Type B pancreatic cell (in vitro differentiated cells): ENCODE data around the gene MXRA7. TPM values are rescaled to one million over a fixed set of nuclear protein-coding genes. Genes with fewer than 3 reads are reported as not detected.
"Not testable (repeated sequence)": the region's sequence is repeated elsewhere in the genome, so short reads cannot be mapped to it uniquely, and the experiment has no call there.

ENCODE experiments used
- DNase-seq: peaks from one replicate; pipeline ENCODE4 v3.0.0; 2021; ENCODE audit warnings: mixed read lengths; ENCODE audit not compliant: unreplicated experiment; ENCODE audit errors: extremely low spot score
- H3K27ac Mint-ChIP-seq: 2 replicates; pipeline ENCODE4 v1.8.0; 2021; ENCODE audit warnings: mild to moderate bottlenecking, mixed read lengths
- H3K27me3 Mint-ChIP-seq: 2 replicates; pipeline ENCODE4 v1.8.0; 2021; ENCODE audit warnings: mixed read lengths
- H3K36me3 Mint-ChIP-seq: 2 replicates; pipeline ENCODE4 v1.8.0; 2021; ENCODE audit warnings: mixed read lengths
- H3K4me1 Mint-ChIP-seq: one replicate; pipeline ENCODE4 v1.8.0; 2021; ENCODE audit warnings: mixed read lengths; ENCODE audit not compliant: unreplicated experiment
- H3K4me3 Mint-ChIP-seq: 2 replicates; pipeline ENCODE4 v1.8.0; 2021; ENCODE audit warnings: mild to moderate bottlenecking, mixed read lengths
- H3K9me3 Mint-ChIP-seq: 2 replicates; pipeline ENCODE4 v1.8.0; 2021; ENCODE audit warnings: mixed read lengths
- CTCF ChIP-seq: fragments of 200-600 bp; sonication (generic); conservative IDR thresholded peaks from 2 replicates; pipeline ENCODE4 v1.5.0; 2021; ENCODE audit warnings: antibody characterized with exemption, mild to moderate bottlenecking
- total RNA-seq: library from RNA; stranded (reverse); gene quantifications from 2 replicates; pipeline ENCODE4 v1.2.1, GENCODE V29; 2021; ENCODE audit warnings: low replicate concordance

Gene MXRA7
- total RNA-seq, 1 donor from 2014 or later: 75.0 TPM

- Mint-ChIP-seq H3K4me3 (no peak overlapping the region), H3K9me3 (no peaks in the 10 kb centered on the region), H3K27ac (no peak overlapping the region), H3K27me3 (no peaks in the 10 kb centered on the region), H3K36me3 (peaks cover 20% of the 10 kb centered on the region), H3K4me1 (peaks cover 3% of the 10 kb centered on the region)
- no peak for TF ChIP-seq CTCF
- DNase-seq: no peak
Measured at GRCh38 chr17:76752006-76752405, 41.2 kb upstream of the MXRA7 start.

GRCh38 chr17:76751416-76751993 is 40.7 kb upstream of the MXRA7 start:
- Mint-ChIP-seq H3K27ac (no peak overlapping the region), H3K36me3 (peaks cover 19% of the 10 kb centered on the region), H3K27me3 (no peaks in the 10 kb centered on the region), H3K9me3 (no peaks in the 10 kb centered on the region), H3K4me3 (no peak overlapping the region), H3K4me1 (peaks cover 3% of the 10 kb centered on the region)
- TF ChIP-seq CTCF: no peak
- DNase-seq: no peak

- Mint-ChIP-seq H3K36me3 (peaks cover 36% of the 10 kb centered on the region), H3K4me1 (peaks cover 3% of the 10 kb centered on the region), H3K9me3 (no peaks in the 10 kb centered on the region), H3K4me3 (no peak overlapping the region), H3K27ac (no peak overlapping the region), H3K27me3 (no peaks in the 10 kb centered on the region)
- no peak for DNase-seq
- no peak for TF ChIP-seq CTCF
Measured at GRCh38 chr17:76748657-76749056, 37.9 kb upstream of the MXRA7 start.

GRCh38 chr17:76747716-76748363 is 37.1 kb upstream of the MXRA7 start:
- Mint-ChIP-seq H3K4me3 (no peak overlapping the region), H3K4me1 (peaks cover 3% of the 10 kb centered on the region), H3K9me3 (no peaks in the 10 kb centered on the region), H3K36me3 (peaks cover 33% of the 10 kb centered on the region), H3K27me3 (no peaks in the 10 kb centered on the region), H3K27ac (no peak overlapping the region)
- DNase-seq: no peak
- TF ChIP-seq CTCF: no peak

- not testable (repeated sequence) for DNase-seq, H3K27me3 Mint-ChIP-seq, H3K4me3 Mint-ChIP-seq, H3K27ac Mint-ChIP-seq, H3K9me3 Mint-ChIP-seq, H3K4me1 Mint-ChIP-seq
- peaks cover 32% of the 10 kb centered on the region for H3K36me3 Mint-ChIP-seq
Measured at GRCh38 chr17:76745785-76746184, 35.0 kb upstream of the MXRA7 start.

- Mint-ChIP-seq H3K4me3 (no peak overlapping the region), H3K4me1 (peaks cover 5% of the 10 kb centered on the region), H3K36me3 (peaks cover 29% of the 10 kb centered on the region), H3K27me3 (no peaks in the 10 kb centered on the region), H3K9me3 (no peaks in the 10 kb centered on the region), H3K27ac (no peak overlapping the region)
- TF ChIP-seq CTCF: no peak
- DNase-seq: no peak
Measured at GRCh38 chr17:76744747-76745146, 34.0 kb upstream of the MXRA7 start.
